ENCODE results near the gene STUM. TPM values are rescaled to one million over a fixed set of nuclear protein-coding genes. Genes with fewer than 3 reads are reported as not detected.

Gene STUM
- total RNA-seq, 1 donor from 2014 or later: 0.85 TPM

GRCh38 chr1:226626577-226626956 is 78.0 kb downstream of the STUM start:
- Histone ChIP-seq H3K27me3 (ENCODE audit: low read depth) (no peaks in the 10 kb centered on the region), H3K4me3 (peak overlapping the region; percentile 32), H3K27ac (replicated peaks) (no peak overlapping the region), H3K4me1 (peaks cover 11% of the 10 kb centered on the region), H3K9me3 (replicated peaks) (peaks cover 10% of the 10 kb centered on the region), H3K36me3 (no peaks in the 10 kb centered on the region)
- DNase-seq: peak; percentile 77
- intact Hi-C loops (cut with micrococcal nuclease): no loop called here
- peak; percentile 99 for TF ChIP-seq CTCF (IDR thresholded peaks at IDR 0.05; ENCODE audit: borderline replicate concordance)

GRCh38 chr1:226627050-226627755 is 78.6 kb downstream of the STUM start:
- Histone ChIP-seq H3K36me3 (no peaks in the 10 kb centered on the region), H3K27me3 (ENCODE audit: low read depth) (no peaks in the 10 kb centered on the region), H3K27ac (replicated peaks) (no peak overlapping the region), H3K4me3 (no peak overlapping the region), H3K9me3 (replicated peaks) (peaks cover 3% of the 10 kb centered on the region), H3K4me1 (peaks cover 15% of the 10 kb centered on the region)
- TF ChIP-seq CTCF (IDR thresholded peaks at IDR 0.05; ENCODE audit: borderline replicate concordance): no peak
- intact Hi-C loops (cut with micrococcal nuclease): no loop called here
- DNase-seq: no peak

GRCh38 chr1:226627924-226628611 is 79.5 kb downstream of the STUM start:
- H3K27ac ChIP-seq (replicated peaks): no peak overlapping the region
- H3K27me3 ChIP-seq (ENCODE audit: low read depth): no peaks in the 10 kb centered on the region
- no peak for TF ChIP-seq CTCF (IDR thresholded peaks at IDR 0.05; ENCODE audit: borderline replicate concordance)
- H3K4me3 ChIP-seq: no peak overlapping the region
- intact Hi-C loops (cut with micrococcal nuclease): no loop called here
- no peak for DNase-seq
- H3K36me3 ChIP-seq: no peaks in the 10 kb centered on the region
- H3K4me1 ChIP-seq: peaks cover 21% of the 10 kb centered on the region
- H3K9me3 ChIP-seq (replicated peaks): no peaks in the 10 kb centered on the region

- no peak overlapping the region for H3K27ac ChIP-seq (replicated peaks)
- no peak for DNase-seq
- peaks cover 28% of the 10 kb centered on the region for H3K4me1 ChIP-seq
- H3K4me3 ChIP-seq: no peak overlapping the region
- H3K36me3 ChIP-seq: no peaks in the 10 kb centered on the region
- no peaks in the 10 kb centered on the region for H3K9me3 ChIP-seq (replicated peaks)
- H3K27me3 ChIP-seq (ENCODE audit: low read depth): no peaks in the 10 kb centered on the region
- intact Hi-C loops (cut with micrococcal nuclease): no loop called here
- no peak for TF ChIP-seq CTCF (IDR thresholded peaks at IDR 0.05; ENCODE audit: borderline replicate concordance)
Measured at GRCh38 chr1:226628612-226629155, 80.1 kb downstream of the STUM start.

GRCh38 chr1:226629210-226629895 is 80.8 kb downstream of the STUM start:
- Histone ChIP-seq H3K9me3 (replicated peaks) (no peaks in the 10 kb centered on the region), H3K27ac (replicated peaks) (no peak overlapping the region), H3K4me3 (no peak overlapping the region), H3K36me3 (no peaks in the 10 kb centered on the region), H3K4me1 (peaks cover 34% of the 10 kb centered on the region), H3K27me3 (ENCODE audit: low read depth) (no peaks in the 10 kb centered on the region)
- intact Hi-C loops (cut with micrococcal nuclease): no loop called here
- TF ChIP-seq CTCF (IDR thresholded peaks at IDR 0.05; ENCODE audit: borderline replicate concordance): no peak
- no peak for DNase-seq
